HG03139 (cell line): ENCODE data around the gene CAP2.

Experiments
- ATAC-seq: cut with Tn5 transposase; IDR thresholded peaks from one replicate; pipeline ENCODE4 v1.9.1; 2021; ENCODE audit not compliant: unreplicated experiment

The CAP2 gene

GRCh38 chr6:17472653-17473183 is 79.3 kb downstream of the CAP2 start:
- ATAC-seq, result no peak

- ATAC-seq, result no peak
Observed at GRCh38 chr6:17473554-17473953, 80.2 kb downstream of the CAP2 start.

GRCh38 chr6:17474289-17474688 is 80.9 kb downstream of the CAP2 start:
- no peak for ATAC-seq

GRCh38 chr6:17475606-17476244 is 82.3 kb downstream of the CAP2 start:
- ATAC-seq, result no peak

- ATAC-seq, result no peak
Observed at GRCh38 chr6:17476511-17476910, 83.1 kb downstream of the CAP2 start.

- no peak for ATAC-seq
Observed at GRCh38 chr6:17477356-17477755, 84.0 kb downstream of the CAP2 start.

GRCh38 chr6:17478223-17478907 is 85.0 kb downstream of the CAP2 start:
- no peak for ATAC-seq

GRCh38 chr6:17478946-17479345 is 85.6 kb downstream of the CAP2 start:
- no peak for ATAC-seq

- no peak for ATAC-seq
Observed at GRCh38 chr6:17480476-17480875, 87.1 kb downstream of the CAP2 start.

GRCh38 chr6:17482711-17483110 is 89.3 kb downstream of the CAP2 start:
- no peak for ATAC-seq

- ATAC-seq, result no peak
Observed at GRCh38 chr6:17483391-17484016, 90.1 kb downstream of the CAP2 start.

- ATAC-seq, result no peak
Observed at GRCh38 chr6:17484201-17484849, 90.9 kb downstream of the CAP2 start.

- ATAC-seq, result no peak
Observed at GRCh38 chr6:17485181-17485580, 91.8 kb downstream of the CAP2 start.

- ATAC-seq, result no peak
Observed at GRCh38 chr6:17485946-17486345, 92.6 kb downstream of the CAP2 start.

GRCh38 chr6:17486680-17487079 is 93.3 kb downstream of the CAP2 start:
- ATAC-seq, result no peak

GRCh38 chr6:17490724-17491123 is 97.3 kb downstream of the CAP2 start:
- no peak for ATAC-seq

- no peak for ATAC-seq
Observed at GRCh38 chr6:17491416-17492142, 98.2 kb downstream of the CAP2 start.

- no peak for ATAC-seq
Observed at GRCh38 chr6:17492350-17492749, 99.0 kb downstream of the CAP2 start.

- ATAC-seq, result no peak
Observed at GRCh38 chr6:17493286-17493685, 99.9 kb downstream of the CAP2 start.

- ATAC-seq, result no peak
Observed at GRCh38 chr6:17494177-17494576, 100.8 kb downstream of the CAP2 start.

GRCh38 chr6:17494919-17495318 is 101.5 kb downstream of the CAP2 start:
- ATAC-seq, result no peak
